Activated naive CD8-positive, alpha-beta T cell (primary cell): ENCODE results near the gene NLE1.
"Not testable (repeated sequence)": the region's sequence is repeated elsewhere in the genome, so short reads cannot be mapped to it uniquely, and the experiment has no call there.

ENCODE experiments used
- H3K27ac Mint-ChIP-seq: one replicate; pipeline ENCODE4 v1.8.0; 2021; ENCODE audit warnings: mixed read lengths
- H3K27me3 Mint-ChIP-seq: one replicate; pipeline ENCODE4 v1.8.0; 2021; ENCODE audit warnings: mixed read lengths
- H3K36me3 Mint-ChIP-seq: one replicate; pipeline ENCODE4 v1.8.0; 2021; ENCODE audit warnings: mixed read lengths
- H3K4me1 Mint-ChIP-seq: one replicate; pipeline ENCODE4 v1.8.0; 2021; ENCODE audit warnings: low read depth, mixed read lengths
- H3K4me3 Mint-ChIP-seq: one replicate; pipeline ENCODE4 v1.8.0; 2021; ENCODE audit warnings: mild to moderate bottlenecking, mixed read lengths
- H3K9me3 Mint-ChIP-seq: one replicate; pipeline ENCODE4 v1.8.0; 2021; ENCODE audit warnings: low read depth, mixed read lengths

NLE1 gene

DNA sequence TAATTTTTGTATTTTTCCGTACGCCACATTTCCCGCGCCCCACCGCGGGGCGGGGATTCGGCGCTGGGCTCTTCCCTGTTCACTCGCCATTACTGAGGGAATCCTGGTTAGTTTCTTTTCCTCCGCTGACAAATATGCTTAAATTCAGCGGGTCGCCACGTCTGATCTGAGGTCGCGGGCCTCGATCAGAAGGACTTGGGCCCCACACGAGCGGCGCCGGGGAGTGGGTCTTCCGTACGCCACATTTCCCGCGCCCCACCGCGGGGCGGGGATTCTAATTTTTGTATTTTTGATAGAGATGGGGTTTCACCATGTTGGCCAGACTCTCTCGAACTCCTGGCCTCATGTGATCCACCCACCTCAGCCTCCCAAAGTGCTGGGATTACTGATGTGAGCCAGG is 9.0 kb upstream of the NLE1 start:
- H3K4me1 Mint-ChIP-seq, H3K4me3 Mint-ChIP-seq, H3K27me3 Mint-ChIP-seq, H3K9me3 Mint-ChIP-seq, H3K36me3 Mint-ChIP-seq, H3K27ac Mint-ChIP-seq: not testable (repeated sequence)

DNA sequence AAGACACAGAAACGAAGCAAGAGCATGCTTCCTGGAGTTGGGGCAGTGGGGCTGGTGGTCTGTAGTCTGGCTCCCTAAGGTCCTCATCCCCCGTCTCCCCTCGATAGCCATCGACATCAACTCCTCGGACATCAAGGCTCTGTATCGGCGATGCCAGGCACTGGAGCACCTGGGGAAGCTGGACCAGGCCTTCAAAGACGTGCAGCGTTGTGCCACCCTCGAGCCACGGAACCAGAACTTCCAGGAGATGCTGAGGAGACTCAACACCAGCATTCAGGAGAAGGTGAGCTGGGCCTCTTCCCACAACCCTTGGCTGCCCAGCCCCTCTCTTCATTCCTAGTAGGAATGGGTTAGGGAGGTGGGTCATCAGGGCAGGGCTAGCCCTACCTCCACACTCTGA is 7.8 kb upstream of the NLE1 start:
- H3K4me3 Mint-ChIP-seq, result no peak overlapping the region
- no peaks in the 10 kb centered on the region for H3K4me1 Mint-ChIP-seq
- H3K27ac Mint-ChIP-seq, result no peak overlapping the region
- no peaks in the 10 kb centered on the region for H3K9me3 Mint-ChIP-seq
- H3K27me3 Mint-ChIP-seq, result no peaks in the 10 kb centered on the region
- no peaks in the 10 kb centered on the region for H3K36me3 Mint-ChIP-seq

DNA sequence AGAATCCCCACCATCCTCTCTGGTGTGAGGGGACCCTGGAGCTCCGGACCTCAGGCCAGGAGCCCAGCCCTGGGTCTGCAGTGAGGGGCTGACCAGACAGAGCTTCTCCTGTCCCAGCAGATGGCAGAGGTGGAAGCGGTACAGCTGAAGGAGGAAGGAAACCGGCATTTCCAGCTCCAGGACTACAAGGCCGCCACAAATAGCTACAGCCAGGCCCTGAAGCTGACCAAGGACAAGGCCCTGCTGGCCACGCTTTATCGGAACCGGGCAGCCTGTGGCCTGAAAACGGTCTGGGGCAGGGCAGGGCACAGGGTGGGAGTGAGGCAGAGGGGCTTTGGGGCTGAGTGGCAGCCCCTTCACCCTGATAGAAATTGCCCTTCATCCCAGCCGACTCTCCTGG is 6.0 kb upstream of the NLE1 start:
- H3K4me1 Mint-ChIP-seq, result peaks cover 5% of the 10 kb centered on the region
- no peaks in the 10 kb centered on the region for H3K9me3 Mint-ChIP-seq
- no peak overlapping the region for H3K4me3 Mint-ChIP-seq
- no peaks in the 10 kb centered on the region for H3K36me3 Mint-ChIP-seq
- no peak overlapping the region for H3K27ac Mint-ChIP-seq
- H3K27me3 Mint-ChIP-seq, result no peaks in the 10 kb centered on the region

DNA sequence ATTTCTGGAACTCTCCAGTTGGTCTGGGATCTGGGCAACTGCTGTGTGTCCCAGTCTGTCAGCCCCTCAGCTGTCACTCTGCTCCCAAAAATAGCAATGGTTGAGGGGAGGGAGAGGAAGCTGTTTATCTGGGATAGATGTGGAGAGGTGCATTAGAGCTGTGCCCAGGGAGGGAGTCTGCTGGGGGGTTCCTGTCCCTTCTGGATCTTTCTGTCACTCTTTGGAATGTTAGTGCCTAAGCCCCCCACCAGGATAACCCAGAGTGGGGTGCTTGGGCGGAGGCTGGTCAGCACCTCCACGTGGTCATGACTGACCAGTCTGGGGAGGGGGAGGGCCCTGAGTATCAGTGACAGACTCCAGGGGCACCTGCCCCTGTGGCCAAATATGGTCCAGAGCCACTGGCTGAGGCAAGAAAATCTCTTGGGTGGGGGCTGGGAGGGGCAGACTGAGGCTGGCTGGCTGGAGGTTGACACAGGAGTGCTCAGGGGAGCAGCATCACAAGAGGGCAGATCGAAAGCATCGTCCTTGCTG is 5.3 kb upstream of the NLE1 start, which contains the start of gene UNC45B:
Gene UNC45B (plus strand): TSS at position 443 of the 531 bp plus-strand sequence. CDS start 447 bp downstream, outside the sequence.
- Mint-ChIP-seq H3K27ac (no peak within 1 kb of the TSS), H3K9me3 (no peaks in the 10 kb centered on the region), H3K4me3 (no peak within 1 kb of the TSS)

DNA sequence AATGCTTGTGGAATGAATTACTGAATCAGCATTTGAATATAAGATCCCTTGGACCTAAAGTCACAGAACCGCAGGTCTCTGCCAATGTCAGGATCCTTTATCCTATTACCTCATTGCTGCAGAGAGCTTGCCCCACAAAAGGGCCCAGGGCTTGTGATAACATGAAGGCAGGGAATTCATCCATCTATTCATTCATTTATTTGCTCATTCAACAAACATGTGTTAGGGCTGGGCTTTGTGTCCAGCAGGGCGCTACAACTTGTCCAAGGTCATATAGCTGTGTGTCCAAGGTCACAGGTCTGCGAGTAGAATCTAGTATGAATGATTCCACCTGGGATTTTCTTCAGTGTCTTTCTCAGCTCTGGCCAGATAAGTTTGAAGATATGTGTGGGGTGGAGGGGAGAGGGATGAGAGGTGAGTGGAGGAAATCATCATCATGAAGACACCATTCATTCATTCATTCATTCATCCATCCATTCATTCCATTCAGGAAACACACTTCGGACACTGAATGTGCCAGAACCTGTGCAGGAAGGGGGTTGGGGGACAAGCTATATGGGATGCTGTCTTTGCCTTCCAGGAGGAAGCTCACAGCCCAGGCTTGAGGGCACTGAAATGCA is 4.2 kb upstream of the NLE1 start:
- Mint-ChIP-seq H3K9me3 (no peaks in the 10 kb centered on the region), H3K4me1 (peaks cover 11% of the 10 kb centered on the region), H3K27me3 (no peaks in the 10 kb centered on the region), H3K4me3 (no peak overlapping the region), H3K36me3 (peaks cover 2% of the 10 kb centered on the region), H3K27ac (no peak overlapping the region)

More for the DNA sequence above, 5.3 kb upstream of the NLE1 start, which contains the start of gene UNC45B:
- Mint-ChIP-seq H3K27me3 (no peaks in the 10 kb centered on the region), H3K4me1 (peaks cover 6% of the 10 kb centered on the region), H3K36me3 (no peaks in the 10 kb centered on the region)

DNA sequence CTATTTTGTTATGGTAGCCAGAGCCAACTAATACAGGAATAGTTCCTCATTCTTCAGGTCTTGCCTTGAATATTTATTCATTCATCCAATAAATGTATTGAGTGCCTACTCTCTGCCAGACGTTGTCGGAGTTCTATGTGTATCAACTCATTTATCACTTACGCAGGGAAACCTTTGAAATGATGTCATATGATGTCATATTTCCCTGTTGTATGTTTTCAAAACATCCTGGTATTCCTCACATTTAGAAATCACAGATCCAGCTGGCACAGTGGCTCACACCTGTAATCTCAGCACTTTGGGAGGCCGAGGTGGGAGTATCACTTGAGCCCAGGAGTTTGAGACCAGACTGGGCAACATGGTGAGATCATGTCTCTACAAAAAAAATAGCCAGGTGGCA is 2.7 kb upstream of the NLE1 start:
- Mint-ChIP-seq H3K9me3 (no peaks in the 10 kb centered on the region), H3K4me1 (peaks cover 16% of the 10 kb centered on the region), H3K27ac (no peak overlapping the region), H3K27me3 (no peaks in the 10 kb centered on the region), H3K4me3 (no peak overlapping the region), H3K36me3 (peaks cover 2% of the 10 kb centered on the region)

DNA sequence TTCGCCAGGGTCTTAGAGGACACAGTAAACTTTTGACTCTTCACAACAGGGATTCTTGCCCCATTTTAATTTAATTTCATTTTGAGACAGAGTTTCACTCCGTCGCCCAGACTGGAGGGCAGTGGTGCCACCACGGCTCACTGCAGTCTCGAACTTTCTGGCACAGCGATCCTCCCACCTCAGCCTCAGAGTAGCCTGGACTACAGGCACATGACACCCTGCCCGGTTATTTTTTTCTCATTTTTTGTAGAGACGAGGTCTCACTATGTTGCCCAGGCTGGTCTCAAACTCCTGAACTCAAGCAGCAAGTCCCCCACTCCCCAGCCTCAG is 329 bp upstream of the NLE1 start:
- peak overlapping the region; percentile 86 for H3K27ac Mint-ChIP-seq
- H3K9me3 Mint-ChIP-seq, result no peaks in the 10 kb centered on the region
- H3K4me1 Mint-ChIP-seq, result peaks cover 17% of the 10 kb centered on the region
- H3K4me3 Mint-ChIP-seq, result peak overlapping the region; percentile 91
- H3K36me3 Mint-ChIP-seq, result peaks cover 2% of the 10 kb centered on the region
- H3K27me3 Mint-ChIP-seq, result no peaks in the 10 kb centered on the region

DNA sequence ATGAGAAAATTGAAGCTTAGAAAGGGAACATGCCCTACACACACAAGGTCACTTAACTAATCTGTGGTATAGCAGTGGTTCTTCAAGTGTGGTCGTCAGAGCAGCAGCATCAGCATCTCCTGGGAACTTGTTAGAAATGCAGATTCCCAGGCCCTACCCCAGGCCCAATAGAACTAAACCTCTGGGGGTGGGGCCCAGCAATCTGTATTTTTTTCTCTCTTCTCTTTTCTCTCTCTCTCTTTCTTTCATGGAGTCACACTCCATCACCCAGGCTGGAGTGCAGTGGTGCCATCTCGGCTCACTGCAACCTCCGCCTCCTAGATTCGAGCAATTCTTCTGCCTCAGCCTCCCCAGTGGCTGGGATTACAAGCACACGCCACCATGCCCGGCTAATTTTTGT is 3.9 kb downstream of the NLE1 start:
- no peaks in the 10 kb centered on the region for H3K9me3 Mint-ChIP-seq
- H3K36me3 Mint-ChIP-seq, result peaks cover 3% of the 10 kb centered on the region
- no peak overlapping the region for H3K27ac Mint-ChIP-seq
- H3K27me3 Mint-ChIP-seq, result no peaks in the 10 kb centered on the region
- H3K4me1 Mint-ChIP-seq, result peaks cover 13% of the 10 kb centered on the region
- no peak overlapping the region for H3K4me3 Mint-ChIP-seq

DNA sequence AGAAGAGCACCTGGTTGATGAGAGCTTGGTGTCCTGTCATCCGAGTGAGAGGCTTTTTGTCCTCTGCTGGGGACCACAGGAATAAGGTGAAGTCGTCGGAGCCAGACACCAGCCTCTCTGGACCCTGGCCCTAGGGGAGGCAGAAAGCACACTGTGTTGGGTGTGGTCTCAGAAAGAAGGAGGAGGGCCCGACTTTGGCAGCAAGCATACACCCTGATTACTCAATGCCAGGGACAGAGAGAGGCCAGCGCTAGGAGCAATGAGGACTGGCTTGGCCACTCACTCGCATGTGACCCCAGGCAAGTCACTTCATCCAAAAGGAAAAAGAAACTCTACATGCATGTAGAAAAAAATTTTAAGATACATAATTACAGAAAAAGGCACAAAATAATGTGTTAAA is 6.8 kb downstream of the NLE1 start:
- H3K4me3 Mint-ChIP-seq, result no peak overlapping the region
- H3K27me3 Mint-ChIP-seq, result no peaks in the 10 kb centered on the region
- peaks cover 1% of the 10 kb centered on the region for H3K4me1 Mint-ChIP-seq
- H3K36me3 Mint-ChIP-seq, result peaks cover 2% of the 10 kb centered on the region
- H3K9me3 Mint-ChIP-seq, result no peaks in the 10 kb centered on the region
- H3K27ac Mint-ChIP-seq, result no peak overlapping the region

DNA sequence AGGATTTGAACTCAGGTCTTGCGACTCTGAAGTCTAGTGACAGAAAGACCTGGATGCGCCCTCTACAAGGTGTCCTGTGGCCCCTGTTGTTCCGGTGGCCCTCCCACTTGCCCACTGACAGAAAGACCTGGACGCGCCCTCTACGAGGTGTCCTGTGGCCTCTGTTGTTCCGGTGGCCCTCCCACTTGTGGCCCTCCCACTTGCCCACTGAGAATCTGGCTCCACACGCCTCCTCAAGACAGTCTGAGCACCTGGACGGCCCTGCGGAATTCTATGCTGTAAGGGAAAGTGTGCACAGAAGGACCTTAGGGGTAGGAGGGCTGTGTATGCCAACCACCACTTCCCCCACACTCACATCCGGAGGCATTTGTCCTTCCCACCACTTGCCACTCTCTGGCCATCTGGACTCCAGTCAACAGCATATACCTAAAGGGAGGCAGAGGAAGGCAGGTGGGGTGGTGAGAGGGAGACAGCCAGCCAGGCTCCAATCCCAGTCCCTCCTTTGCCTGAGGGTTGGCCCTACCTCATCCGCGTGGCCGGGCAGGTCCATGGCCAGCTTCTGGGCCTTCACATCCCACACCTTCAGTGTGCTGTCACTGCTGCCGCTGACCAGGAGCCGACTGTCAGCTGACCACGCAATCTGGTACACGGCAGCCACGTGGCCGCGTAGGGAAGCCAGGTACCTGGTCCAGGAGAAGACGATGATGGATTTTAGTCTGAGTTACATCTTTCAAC is 9.1 kb downstream of the NLE1 start:
- no peak overlapping the region for H3K4me3 Mint-ChIP-seq
- peaks cover 2% of the 10 kb centered on the region for H3K36me3 Mint-ChIP-seq
- H3K9me3 Mint-ChIP-seq, result no peaks in the 10 kb centered on the region
- peaks cover 2% of the 10 kb centered on the region for H3K4me1 Mint-ChIP-seq
- H3K27me3 Mint-ChIP-seq, result no peaks in the 10 kb centered on the region
- no peak overlapping the region for H3K27ac Mint-ChIP-seq

DNA sequence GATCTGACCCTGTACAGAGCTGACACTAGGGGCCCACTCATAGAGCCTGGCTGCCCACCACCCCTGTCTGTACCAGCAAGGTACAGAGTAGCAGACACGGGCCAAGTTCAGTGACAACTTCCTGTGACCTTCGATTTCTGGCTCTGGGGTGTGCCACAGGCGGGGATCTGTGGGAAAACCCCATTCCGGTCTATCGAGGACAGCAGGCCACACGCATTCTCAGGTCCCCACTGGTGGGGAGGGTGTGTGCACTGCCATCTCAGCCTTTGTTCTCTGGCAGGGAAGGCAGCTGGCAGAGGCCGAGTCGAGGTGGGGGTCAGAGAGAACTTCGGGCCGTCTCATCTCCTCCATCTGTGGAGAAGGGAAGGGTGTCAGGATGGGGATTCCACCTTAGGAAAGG is 10.0 kb downstream of the NLE1 start:
- Mint-ChIP-seq H3K36me3 (peaks cover 2% of the 10 kb centered on the region), H3K4me1 (peaks cover 2% of the 10 kb centered on the region), H3K27ac (no peak overlapping the region), H3K4me3 (no peak overlapping the region), H3K27me3 (no peaks in the 10 kb centered on the region), H3K9me3 (no peaks in the 10 kb centered on the region)

DNA sequence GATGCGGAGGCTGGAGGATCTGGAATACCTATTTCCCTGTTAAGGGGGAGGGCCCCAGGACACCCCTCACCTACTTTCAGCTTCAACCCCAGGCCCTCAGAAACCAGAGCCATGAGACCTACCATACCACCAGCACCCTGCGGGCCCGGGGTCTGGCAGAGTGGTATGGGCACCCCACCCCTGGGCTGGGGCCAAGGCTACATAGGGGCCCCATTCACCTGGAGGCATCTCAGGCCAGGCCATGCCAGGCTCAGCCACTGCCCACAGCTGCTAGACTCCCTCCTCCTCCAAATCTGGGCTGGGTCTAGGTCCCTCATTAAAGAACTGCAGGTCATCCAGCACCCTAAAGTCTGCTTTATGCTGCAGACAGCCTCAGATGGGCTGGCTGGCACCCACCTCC is 11.7 kb downstream of the NLE1 start:
- H3K27ac Mint-ChIP-seq, result peak overlapping the region; percentile 54
- H3K9me3 Mint-ChIP-seq, result no peaks in the 10 kb centered on the region
- no peaks in the 10 kb centered on the region for H3K27me3 Mint-ChIP-seq
- peaks cover 2% of the 10 kb centered on the region for H3K36me3 Mint-ChIP-seq
- H3K4me3 Mint-ChIP-seq, result no peak overlapping the region
- H3K4me1 Mint-ChIP-seq, result peaks cover 2% of the 10 kb centered on the region

DNA sequence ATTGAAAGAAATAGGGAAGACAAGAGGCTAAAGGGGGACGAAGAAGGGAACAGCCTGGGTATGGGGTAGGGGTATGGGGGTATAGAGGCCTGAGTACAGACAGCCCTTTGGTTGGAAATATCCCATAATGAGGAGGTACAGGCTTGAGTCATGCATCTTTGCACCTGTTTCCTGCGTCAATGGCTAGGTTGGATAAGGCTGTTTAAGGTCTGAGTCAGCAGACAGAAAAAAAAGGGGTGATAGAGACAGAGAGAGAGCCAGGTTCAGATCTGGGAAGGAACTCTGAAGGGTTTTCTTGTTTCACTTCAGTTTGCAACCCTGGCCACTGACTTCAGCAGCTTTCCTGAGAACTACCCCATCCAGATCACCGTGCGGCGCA is 12.1 kb downstream of the NLE1 start:
- no peaks in the 10 kb centered on the region for H3K27me3 Mint-ChIP-seq
- peaks cover 2% of the 10 kb centered on the region for H3K4me1 Mint-ChIP-seq
- no peak overlapping the region for H3K4me3 Mint-ChIP-seq
- H3K9me3 Mint-ChIP-seq, result no peaks in the 10 kb centered on the region
- no peak overlapping the region for H3K27ac Mint-ChIP-seq
- peaks cover 2% of the 10 kb centered on the region for H3K36me3 Mint-ChIP-seq

DNA sequence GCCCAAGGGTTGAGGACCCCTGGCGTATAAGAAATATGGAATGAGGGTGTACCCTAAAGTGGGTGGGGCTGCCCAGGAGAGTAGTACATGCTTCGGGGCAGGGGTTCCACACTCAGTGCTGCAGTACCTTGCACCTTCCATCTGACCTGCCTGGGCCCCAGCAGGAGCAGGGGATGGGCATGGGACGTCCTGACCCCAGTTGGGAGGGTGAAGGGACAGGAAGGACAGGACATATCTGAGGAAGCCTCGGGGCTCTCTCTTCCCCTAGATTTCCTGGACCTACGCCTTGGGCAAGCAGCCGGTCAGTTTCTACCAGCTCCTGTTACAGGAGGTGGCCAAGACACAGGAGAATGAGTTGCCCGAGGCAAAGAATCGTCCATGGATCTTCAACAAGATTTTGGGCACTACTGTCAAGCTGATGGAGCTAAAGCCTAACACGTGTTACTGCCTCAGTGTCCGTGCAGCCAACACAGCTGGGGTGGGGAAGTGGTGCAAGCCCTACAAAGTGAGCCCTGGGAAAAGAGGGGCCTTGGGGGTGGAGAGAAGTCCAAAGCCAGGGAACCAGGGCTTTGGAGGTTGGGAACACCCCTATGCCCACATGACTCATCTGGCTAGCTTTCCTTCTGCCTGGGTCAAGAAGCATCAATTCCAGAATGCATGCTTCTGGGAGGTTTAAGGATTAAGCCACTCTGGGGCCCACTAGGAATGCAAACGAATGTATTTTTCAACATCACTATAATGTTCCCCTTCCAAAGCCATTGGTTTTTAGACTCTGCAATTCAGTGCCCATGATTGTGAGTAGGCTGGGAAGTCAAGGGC is 12.7 kb downstream of the NLE1 start:
- H3K9me3 Mint-ChIP-seq, result no peaks in the 10 kb centered on the region
- peaks cover 2% of the 10 kb centered on the region for H3K4me1 Mint-ChIP-seq
- peaks cover 2% of the 10 kb centered on the region for H3K36me3 Mint-ChIP-seq
- no peak overlapping the region for H3K4me3 Mint-ChIP-seq
- H3K27ac Mint-ChIP-seq, result no peak overlapping the region
- no peaks in the 10 kb centered on the region for H3K27me3 Mint-ChIP-seq
